ENCODE measurements around the gene ACR.

Gene ACR

GRCh38 chr22:50698546-50698945 is 39.5 kb upstream of the ACR start:
- peaks cover 50% of the 10 kb centered on the region for H3K4me1 Mint-ChIP-seq
- DNase-seq = no peak
- H3K36me3 Mint-ChIP-seq (ENCODE audit: low read depth) = peaks cover 8% of the 10 kb centered on the region
- peaks cover 14% of the 10 kb centered on the region for H3K27me3 Mint-ChIP-seq (ENCODE audit: low read depth, poor library complexity)
- no peaks in the 10 kb centered on the region for H3K9me3 Mint-ChIP-seq
- peak overlapping the region; percentile 77 for H3K4me3 Mint-ChIP-seq
- no peak for TF ChIP-seq CTCF (IDR thresholded peaks at IDR 0.05)
- peak overlapping the region; percentile 40 for H3K27ac Mint-ChIP-seq

GRCh38 chr22:50699001-50699755 is 38.8 kb upstream of the ACR start:
- peaks cover 14% of the 10 kb centered on the region for H3K27me3 Mint-ChIP-seq (ENCODE audit: low read depth, poor library complexity)

GRCh38 chr22:50699756-50700386 is 38.1 kb upstream of the ACR start:
- peak; percentile 22 for TF ChIP-seq CTCF (IDR thresholded peaks at IDR 0.05)
- DNase-seq = no peak
- H3K4me3 Mint-ChIP-seq = peak overlapping the region; percentile 38

More at GRCh38 chr22:50699001-50699755, 38.8 kb upstream of the ACR start:
- peaks cover 55% of the 10 kb centered on the region for H3K4me1 Mint-ChIP-seq
- no peak for DNase-seq
- H3K27ac Mint-ChIP-seq = peak overlapping the region; percentile 40
- no peak for TF ChIP-seq CTCF (IDR thresholded peaks at IDR 0.05)
- no peaks in the 10 kb centered on the region for H3K9me3 Mint-ChIP-seq
- peak overlapping the region; percentile 77 for H3K4me3 Mint-ChIP-seq
- H3K36me3 Mint-ChIP-seq (ENCODE audit: low read depth) = peaks cover 8% of the 10 kb centered on the region

GRCh38 chr22:50700387-50701075 is 37.5 kb upstream of the ACR start:
- Mint-ChIP-seq H3K27ac (no peak overlapping the region), H3K4me1 (peaks cover 66% of the 10 kb centered on the region), H3K36me3 (ENCODE audit: low read depth) (peaks cover 8% of the 10 kb centered on the region), H3K27me3 (ENCODE audit: low read depth, poor library complexity) (peaks cover 14% of the 10 kb centered on the region), H3K4me3 (no peak overlapping the region), H3K9me3 (no peaks in the 10 kb centered on the region)
- TF ChIP-seq CTCF (IDR thresholded peaks at IDR 0.05) = no peak
- DNase-seq = no peak

More at GRCh38 chr22:50699756-50700386, 38.1 kb upstream of the ACR start:
- peaks cover 61% of the 10 kb centered on the region for H3K4me1 Mint-ChIP-seq
- H3K36me3 Mint-ChIP-seq (ENCODE audit: low read depth) = peaks cover 8% of the 10 kb centered on the region
- H3K27me3 Mint-ChIP-seq (ENCODE audit: low read depth, poor library complexity) = peaks cover 14% of the 10 kb centered on the region
- no peak overlapping the region for H3K27ac Mint-ChIP-seq
- H3K9me3 Mint-ChIP-seq = no peaks in the 10 kb centered on the region

GRCh38 chr22:50701076-50701419 is 37.0 kb upstream of the ACR start:
- H3K36me3 Mint-ChIP-seq (ENCODE audit: low read depth) = peaks cover 8% of the 10 kb centered on the region
- no peak overlapping the region for H3K27ac Mint-ChIP-seq
- peaks cover 14% of the 10 kb centered on the region for H3K27me3 Mint-ChIP-seq (ENCODE audit: low read depth, poor library complexity)
- no peaks in the 10 kb centered on the region for H3K9me3 Mint-ChIP-seq
- H3K4me3 Mint-ChIP-seq = no peak overlapping the region
- TF ChIP-seq CTCF (IDR thresholded peaks at IDR 0.05) = no peak
- no peak for DNase-seq
- peaks cover 67% of the 10 kb centered on the region for H3K4me1 Mint-ChIP-seq
